Loucy (cell line): Measurements from ENCODE around the gene OVOL3.

Experiments
- H2AFZ ChIP-seq: fragments of 200-600 bp; sonication (generic); 2 replicates; pipeline ENCODE4 v1.6.0; 2016; ENCODE audit warnings: antibody characterized with exemption, mild to moderate bottlenecking, low read length, moderate library complexity
- H3F3A ChIP-seq: fragments of 200-600 bp; 2 replicates; pipeline ENCODE4 v1.6.0; 2016; ENCODE audit warnings: antibody characterized with exemption, low read depth, mild to moderate bottlenecking
- H3K27me3 ChIP-seq: fragments of 200-600 bp; sonication (generic); 2 replicates; pipeline ENCODE4 v1.6.1; 2014; ENCODE audit warnings: low read length, mild to moderate bottlenecking; ENCODE audit not compliant: insufficient read depth, poor library complexity, severe bottlenecking
- H3K36me3 ChIP-seq: fragments of 200-600 bp; sonication (generic); 2 replicates; pipeline ENCODE4 v1.6.1; 2016; ENCODE audit warnings: low read length; ENCODE audit not compliant: insufficient read depth
- H3K4me1 ChIP-seq: fragments of 200-600 bp; sonication (generic); 2 replicates; pipeline ENCODE4 v1.5.1; 2014; ENCODE audit warnings: low read length, mild to moderate bottlenecking; ENCODE audit not compliant: insufficient read depth, poor library complexity, severe bottlenecking
- H3K4me2 ChIP-seq: fragments of 200-600 bp; sonication (generic); 2 replicates; pipeline ENCODE4 v1.6.0; 2014; ENCODE audit warnings: antibody characterized with exemption, low read length, low read depth, mild to moderate bottlenecking; ENCODE audit not compliant: poor library complexity, severe bottlenecking
- H3K4me3 ChIP-seq: fragments of 200-600 bp; sonication (generic); 2 replicates; pipeline ENCODE4 v1.5.1; 2014; ENCODE audit warnings: low read length, mild to moderate bottlenecking, mixed read lengths; ENCODE audit not compliant: poor library complexity, severe bottlenecking
- H3K79me2 ChIP-seq: fragments of 200-600 bp; sonication (generic); 2 replicates; pipeline ENCODE4 v1.6.1; 2014; ENCODE audit warnings: low read length; ENCODE audit not compliant: insufficient read depth
- H3K9ac ChIP-seq: fragments of 200-600 bp; sonication (generic); 2 replicates; pipeline ENCODE4 v1.6.0; 2014; ENCODE audit warnings: mild to moderate bottlenecking, low read depth, low read length, moderate library complexity; ENCODE audit not compliant: poor library complexity, severe bottlenecking
- H3K9me2 ChIP-seq: fragments of 200-600 bp; sonication (generic); replicated peaks from 2 replicates; pipeline ENCODE4 v1.6.1; 2016; ENCODE audit warnings: low read depth, low read length, mixed read lengths
- H3K9me3 ChIP-seq: fragments of 200-600 bp; sonication (generic); 2 replicates; pipeline ENCODE4 v1.6.1; 2014; ENCODE audit warnings: mild to moderate bottlenecking, antibody characterized with exemption, low read length, low read depth; ENCODE audit not compliant: insufficient read depth
- H4K20me1 ChIP-seq: fragments of 200-600 bp; sonication (generic); 2 replicates; pipeline ENCODE4 v1.6.0; 2014; ENCODE audit warnings: antibody characterized with exemption, low read length, mild to moderate bottlenecking; ENCODE audit not compliant: insufficient read depth, poor library complexity, severe bottlenecking
- EZH2phosphoT487 ChIP-seq: fragments of 200-600 bp; IDR thresholded peaks from 2 replicates; pipeline ENCODE4 v1.6.1; 2018; ENCODE audit warnings: antibody characterized with exemption, mild to moderate bottlenecking, moderate library complexity, borderline replicate concordance
- TF ChIP-seq, protein P1 (sequence below): fragments of 200-600 bp; sonication (generic); conservative IDR thresholded peaks from 2 replicates; pipeline ENCODE4 v1.5.1; 2014; ENCODE audit warnings: mild to moderate bottlenecking, antibody characterized with exemption, low read length

Gene OVOL3

DNA sequence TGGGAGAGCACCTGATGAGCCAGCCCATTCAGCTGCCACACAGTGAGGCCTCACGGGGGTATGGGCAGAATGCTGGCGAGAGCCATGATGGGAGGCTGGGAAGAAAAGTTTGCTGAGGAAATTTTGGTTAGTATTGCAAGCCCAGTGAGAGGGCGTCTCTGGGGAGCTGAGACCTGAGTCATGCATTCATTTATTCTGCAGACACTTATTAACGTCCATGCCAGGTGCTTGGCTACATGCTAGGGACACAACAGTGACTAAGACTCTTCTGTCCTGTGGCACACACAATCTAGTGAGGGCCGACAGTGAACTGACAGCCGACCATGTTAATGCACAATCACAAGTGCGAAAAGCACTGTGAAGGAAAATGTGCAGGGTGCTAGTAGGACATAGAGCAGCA is 29.0 kb upstream of the OVOL3 start:
- H3K27me3 ChIP-seq: no peaks in the 10 kb centered on the region
- H3K4me3 ChIP-seq: no peak overlapping the region
- H3K9me2 ChIP-seq: no peaks in the 10 kb centered on the region
- no peaks in the 10 kb centered on the region for H3K79me2 ChIP-seq
- H3F3A ChIP-seq: no peaks in the 10 kb centered on the region
- TF ChIP-seq, protein P1, sequence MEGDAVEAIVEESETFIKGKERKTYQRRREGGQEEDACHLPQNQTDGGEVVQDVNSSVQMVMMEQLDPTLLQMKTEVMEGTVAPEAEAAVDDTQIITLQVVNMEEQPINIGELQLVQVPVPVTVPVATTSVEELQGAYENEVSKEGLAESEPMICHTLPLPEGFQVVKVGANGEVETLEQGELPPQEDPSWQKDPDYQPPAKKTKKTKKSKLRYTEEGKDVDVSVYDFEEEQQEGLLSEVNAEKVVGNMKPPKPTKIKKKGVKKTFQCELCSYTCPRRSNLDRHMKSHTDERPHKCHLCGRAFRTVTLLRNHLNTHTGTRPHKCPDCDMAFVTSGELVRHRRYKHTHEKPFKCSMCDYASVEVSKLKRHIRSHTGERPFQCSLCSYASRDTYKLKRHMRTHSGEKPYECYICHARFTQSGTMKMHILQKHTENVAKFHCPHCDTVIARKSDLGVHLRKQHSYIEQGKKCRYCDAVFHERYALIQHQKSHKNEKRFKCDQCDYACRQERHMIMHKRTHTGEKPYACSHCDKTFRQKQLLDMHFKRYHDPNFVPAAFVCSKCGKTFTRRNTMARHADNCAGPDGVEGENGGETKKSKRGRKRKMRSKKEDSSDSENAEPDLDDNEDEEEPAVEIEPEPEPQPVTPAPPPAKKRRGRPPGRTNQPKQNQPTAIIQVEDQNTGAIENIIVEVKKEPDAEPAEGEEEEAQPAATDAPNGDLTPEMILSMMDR: no peak
- TF ChIP-seq EZH2phosphoT487: no peak
- H3K4me2 ChIP-seq: no peak overlapping the region
- no peak overlapping the region for H2AFZ ChIP-seq
- H4K20me1 ChIP-seq: no peaks in the 10 kb centered on the region
- peaks cover 79% of the 10 kb centered on the region; the same call in 1 of the 2 replicates for H3K36me3 ChIP-seq
- H3K9ac ChIP-seq: no peak overlapping the region
- no peaks in the 10 kb centered on the region for H3K4me1 ChIP-seq
- no peaks in the 10 kb centered on the region for H3K9me3 ChIP-seq

DNA sequence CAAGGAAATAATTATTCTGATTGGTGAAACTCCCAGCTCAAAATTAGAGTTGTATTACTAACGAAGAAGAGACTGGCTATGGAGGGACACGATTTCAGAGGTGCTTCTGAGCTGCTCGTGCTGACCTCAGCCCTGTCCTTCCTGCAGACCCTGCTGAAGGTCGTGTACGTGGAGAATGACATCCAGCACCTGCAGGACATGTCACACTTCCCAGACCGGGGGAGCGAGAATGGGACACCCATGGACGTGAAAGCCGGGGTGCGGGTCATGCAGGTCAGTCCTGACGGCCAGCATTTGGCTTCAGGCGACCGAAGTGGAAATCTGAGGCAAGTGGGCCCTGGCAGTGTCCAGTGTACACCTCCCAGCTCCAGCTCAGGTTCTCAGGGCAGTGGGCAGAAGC is 28.0 kb upstream of the OVOL3 start:
- Histone ChIP-seq H3K9me2 (no peaks in the 10 kb centered on the region), H3K27me3 (no peaks in the 10 kb centered on the region), H3K4me1 (no peaks in the 10 kb centered on the region), H3K4me2 (no peak overlapping the region), H3K4me3 (no peak overlapping the region), H2AFZ (no peak overlapping the region), H4K20me1 (no peaks in the 10 kb centered on the region), H3K79me2 (no peaks in the 10 kb centered on the region), H3K36me3 (peaks cover 80% of the 10 kb centered on the region; the same call in 1 of the 2 replicates), H3K9ac (no peak overlapping the region), H3K9me3 (no peaks in the 10 kb centered on the region), H3F3A (no peaks in the 10 kb centered on the region)
- no peak for TF ChIP-seq EZH2phosphoT487
- TF ChIP-seq, protein P1: no peak

DNA sequence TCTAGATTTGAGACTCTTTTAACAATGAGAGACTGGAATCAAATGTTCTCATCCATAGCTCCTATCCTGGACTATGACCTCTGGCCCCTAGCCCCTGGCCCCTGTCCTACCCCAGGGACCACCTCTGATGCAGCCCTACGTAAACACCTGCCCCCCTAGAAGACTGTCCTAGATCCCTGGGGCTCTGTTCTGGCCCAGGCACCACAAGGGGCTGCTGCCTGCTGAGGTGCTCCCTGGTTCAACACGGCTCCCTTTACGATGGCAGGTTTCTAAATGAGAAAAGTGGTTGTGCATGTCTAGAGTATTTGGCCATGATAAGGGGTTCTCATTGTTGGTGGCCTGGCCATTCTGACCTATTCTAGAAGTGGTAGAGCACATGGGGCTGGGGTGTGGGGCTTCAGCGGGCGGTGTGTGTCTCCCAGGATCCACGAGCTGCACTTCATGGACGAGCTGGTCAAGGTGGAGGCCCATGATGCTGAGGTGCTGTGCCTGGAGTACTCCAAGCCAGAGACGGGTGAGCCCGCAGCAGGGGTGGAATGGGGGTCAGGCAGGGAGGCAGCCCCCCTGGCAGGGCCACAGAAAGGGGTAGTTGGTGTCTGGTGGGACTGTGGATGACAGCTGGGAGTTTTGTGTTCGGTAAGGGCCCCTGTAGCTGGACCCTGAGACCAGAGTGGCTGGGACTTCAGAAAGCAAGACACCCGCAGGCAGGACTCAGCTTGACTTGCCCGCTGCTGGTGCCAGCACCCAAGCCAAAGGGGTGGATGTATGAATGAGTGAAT is 26.5 kb upstream of the OVOL3 start:
- no peaks in the 10 kb centered on the region for H3K4me1 ChIP-seq
- no peaks in the 10 kb centered on the region for H3K27me3 ChIP-seq
- H3K4me3 ChIP-seq: no peak overlapping the region
- H3K4me2 ChIP-seq: no peak overlapping the region
- no peaks in the 10 kb centered on the region for H3K9me3 ChIP-seq
- H3K79me2 ChIP-seq: no peaks in the 10 kb centered on the region
- no peaks in the 10 kb centered on the region for H3F3A ChIP-seq
- no peaks in the 10 kb centered on the region for H4K20me1 ChIP-seq
- no peaks in the 10 kb centered on the region for H3K9me2 ChIP-seq
- TF ChIP-seq, protein P1: no peak
- TF ChIP-seq EZH2phosphoT487: no peak
- H3K9ac ChIP-seq: no peak overlapping the region
- peaks cover 86% of the 10 kb centered on the region; the same call in 1 of the 2 replicates for H3K36me3 ChIP-seq
- H2AFZ ChIP-seq: no peak overlapping the region
